Activated CD4-positive, alpha-beta T cell treated with anti-CD3 and anti-CD28 coated beads, Interleukin-2, amount 50 U/mL, for 16 hours (primary cell): ENCODE results near the gene PARP6.
"Not testable (repeated sequence)": the region's sequence is repeated elsewhere in the genome, so short reads cannot be mapped to it uniquely, and the experiment has no call there.

Source experiments
- DNase-seq: peaks from one replicate; pipeline ENCODE4 v3.0.0-alpha.2; 2020

Gene PARP6

DNA sequence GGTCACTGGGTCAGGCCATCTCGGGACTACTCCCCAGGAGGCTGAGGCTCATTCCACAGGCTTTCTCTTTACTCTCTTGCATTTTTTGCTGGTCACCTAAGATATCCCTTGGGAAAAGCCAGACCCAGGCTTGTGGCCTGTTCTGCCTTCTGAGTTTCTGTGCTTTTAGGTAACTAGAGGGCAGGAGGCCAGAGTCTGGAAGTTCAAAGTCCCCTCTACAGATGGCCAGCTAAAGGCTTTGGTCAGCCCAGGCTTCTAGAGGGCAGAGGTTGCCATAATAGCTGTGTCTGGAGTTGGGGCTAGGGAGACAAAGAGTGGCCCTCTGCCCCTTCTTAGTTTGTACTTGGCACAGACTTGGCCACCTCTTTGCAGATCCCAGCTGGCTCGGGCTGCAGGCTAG is 8.4 kb upstream of the PARP6 start:
- DNase-seq = no peak

GRCh38 chr15:72278737-72279136 is 6.4 kb upstream of the PARP6 start:
- no peak for DNase-seq

DNA sequence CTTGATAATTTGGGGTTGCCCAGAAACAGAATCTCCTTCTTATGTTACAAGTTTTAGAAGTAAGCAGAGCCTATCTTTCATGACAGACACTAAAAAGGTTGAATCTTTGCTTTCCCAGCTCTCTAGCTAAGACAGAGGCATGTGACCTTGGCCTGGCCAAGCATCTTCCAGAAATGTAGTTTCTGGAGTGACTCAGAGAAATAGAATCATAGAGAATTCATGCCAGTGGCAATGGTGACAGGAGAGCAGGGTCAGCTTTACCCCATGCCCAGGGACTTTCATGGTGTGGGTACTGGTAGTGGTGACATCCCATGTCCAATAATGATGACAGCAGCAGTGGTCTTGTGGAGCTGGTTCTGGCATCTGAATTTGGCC is 4.0 kb upstream of the PARP6 start:
- no peak for DNase-seq

- not testable (repeated sequence) for DNase-seq
These were observed 3.4 kb upstream of the PARP6 start for GRCh38 chr15:72275635-72276325.

DNA sequence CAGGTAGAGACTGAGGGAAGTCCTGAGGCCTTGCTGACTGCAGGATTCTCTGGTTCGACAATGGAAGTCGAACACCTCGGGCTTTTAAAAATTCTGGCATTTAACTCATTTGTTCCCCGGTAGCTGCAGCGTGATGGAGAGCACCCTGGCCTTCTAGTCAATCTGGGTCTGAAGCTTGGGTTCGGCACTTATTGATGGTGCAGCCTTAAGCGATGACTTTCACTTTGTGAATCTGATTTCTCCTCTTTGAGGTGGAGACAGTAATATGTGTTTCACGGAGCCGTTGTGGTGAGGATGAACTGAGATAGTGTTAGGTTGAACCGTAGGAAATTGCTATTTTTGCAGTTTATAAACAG is 621 bp upstream of the PARP6 start:
- DNase-seq = peak; percentile 14

- DNase-seq = no peak
These were observed 500 bp downstream of the PARP6 start for GRCh38 chr15:72271895-72272212.

DNA sequence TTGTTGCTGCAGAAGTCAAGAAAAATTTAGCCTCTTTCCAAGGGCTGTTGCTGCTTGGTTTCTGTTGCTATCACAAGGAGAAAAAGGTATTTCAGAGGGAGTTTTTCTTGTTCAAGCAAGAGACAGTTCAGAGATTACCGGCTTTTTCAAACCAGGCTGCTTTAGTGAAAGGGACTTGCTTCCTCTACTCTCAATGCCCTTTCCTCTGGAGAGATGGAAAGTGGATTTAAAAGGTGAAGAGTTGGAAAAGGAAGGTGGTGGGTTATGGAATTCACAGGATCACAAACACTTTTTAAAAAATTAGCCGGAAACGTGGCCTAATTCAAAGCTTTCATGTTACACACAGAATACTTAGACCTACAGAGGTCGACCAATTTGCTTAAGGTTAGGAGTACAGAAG is 1.1 kb downstream of the PARP6 start:
- no peak for DNase-seq

GRCh38 chr15:72269739-72270138 is 2.6 kb downstream of the PARP6 start:
- no peak for DNase-seq

DNA sequence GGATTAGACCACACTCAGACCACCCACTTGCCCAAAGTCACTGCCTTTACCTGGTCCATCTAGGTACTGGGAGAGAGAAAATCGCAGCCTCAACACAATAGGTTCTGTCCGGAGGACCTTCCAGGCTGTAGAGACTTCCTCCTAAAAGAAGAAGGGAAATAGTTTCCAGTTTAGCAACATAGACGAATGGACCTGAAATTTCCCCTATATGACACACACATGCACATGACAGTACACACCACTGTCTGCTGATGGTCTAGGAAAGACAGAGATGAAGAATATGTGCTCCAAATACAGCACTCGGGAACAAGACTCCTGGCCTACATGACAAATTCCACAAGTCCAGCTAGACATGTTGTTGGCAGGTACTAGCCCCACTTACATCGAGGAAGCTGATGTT is 7.3 kb downstream of the PARP6 start:
- no peak for DNase-seq

DNA sequence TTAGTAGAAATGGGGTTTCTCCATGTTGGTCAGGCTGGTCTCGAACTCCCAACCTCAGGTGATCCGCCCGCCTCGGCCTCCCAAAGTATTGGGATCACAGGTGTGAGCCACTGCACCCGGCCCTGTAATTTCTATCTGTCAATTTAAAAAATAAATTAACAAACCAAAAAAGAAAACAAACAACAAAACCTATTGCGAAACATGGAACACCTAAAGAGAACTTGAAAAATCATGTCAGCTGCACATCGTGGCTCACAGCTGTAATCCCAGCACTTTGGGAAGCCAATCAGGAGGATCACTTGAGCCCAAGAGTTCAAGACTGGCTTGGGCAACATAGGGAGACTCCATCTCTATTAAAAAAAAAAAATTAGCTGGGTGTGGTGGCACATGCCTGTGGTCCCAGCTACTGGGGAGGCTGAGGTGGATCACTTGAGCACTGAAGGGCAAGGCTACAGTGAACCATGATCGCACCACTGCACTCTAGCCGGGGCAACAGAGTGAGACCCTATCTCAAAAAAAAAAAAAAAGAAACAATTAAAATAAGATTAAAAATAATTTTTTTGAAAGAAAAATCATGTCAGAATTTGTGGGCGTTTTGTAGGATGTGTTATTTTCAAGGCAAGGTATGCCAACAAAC is 19.6 kb downstream of the PARP6 start:
- DNase-seq = no peak

- DNase-seq = no peak
These were observed 23.1 kb downstream of the PARP6 start for GRCh38 chr15:72249142-72249810.

- no peak for DNase-seq
These were observed 23.8 kb downstream of the PARP6 start for GRCh38 chr15:72248514-72248913.

DNA sequence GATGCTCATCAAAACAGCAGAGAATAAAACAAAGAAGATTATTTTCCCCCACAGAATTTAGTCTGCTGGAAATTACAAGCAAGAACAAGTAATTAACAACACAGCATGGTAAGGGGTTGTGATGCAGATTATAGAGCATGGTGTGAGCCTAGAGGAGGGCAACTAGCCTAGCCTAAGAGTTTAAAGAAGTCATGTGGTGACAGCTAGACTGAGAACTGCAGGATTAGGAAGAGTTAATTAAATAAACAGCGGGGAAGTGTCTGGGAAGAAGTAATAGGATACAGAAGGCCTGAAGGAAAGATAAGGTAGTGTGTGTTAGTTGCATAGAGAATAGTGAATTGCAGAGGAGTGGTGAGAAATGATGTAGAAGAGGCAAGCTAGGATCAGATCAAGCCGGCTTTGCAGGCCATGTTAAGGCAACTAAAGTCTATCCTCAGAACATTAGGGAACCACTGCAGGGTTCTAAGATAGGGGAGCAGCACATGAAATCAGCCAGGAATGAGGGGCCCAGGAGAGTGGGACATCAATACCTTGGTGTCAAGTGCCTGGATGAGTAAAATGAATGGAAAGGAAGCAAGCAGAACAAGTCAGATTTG is 29.5 kb downstream of the PARP6 start:
- DNase-seq = no peak

DNA sequence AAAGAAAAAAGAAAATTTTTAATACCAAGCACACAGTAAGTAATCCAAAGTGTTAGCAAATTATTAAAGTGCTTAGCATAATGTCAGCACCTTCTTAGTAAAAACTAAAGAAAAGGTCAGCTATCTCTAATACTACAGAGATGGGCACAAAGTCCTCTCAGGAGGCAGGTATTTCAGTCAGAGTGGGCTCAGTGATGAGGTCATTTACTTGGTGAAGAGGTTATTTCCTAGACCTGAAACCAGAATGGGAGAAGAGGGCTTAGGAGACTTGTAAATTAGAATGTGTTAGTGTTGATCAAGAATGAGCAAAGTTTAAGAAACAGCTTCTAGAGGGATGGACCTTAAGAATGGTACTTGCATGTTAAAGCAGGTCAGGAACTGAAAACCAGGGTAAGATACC is 32.7 kb downstream of the PARP6 start:
- no peak for DNase-seq

DNA sequence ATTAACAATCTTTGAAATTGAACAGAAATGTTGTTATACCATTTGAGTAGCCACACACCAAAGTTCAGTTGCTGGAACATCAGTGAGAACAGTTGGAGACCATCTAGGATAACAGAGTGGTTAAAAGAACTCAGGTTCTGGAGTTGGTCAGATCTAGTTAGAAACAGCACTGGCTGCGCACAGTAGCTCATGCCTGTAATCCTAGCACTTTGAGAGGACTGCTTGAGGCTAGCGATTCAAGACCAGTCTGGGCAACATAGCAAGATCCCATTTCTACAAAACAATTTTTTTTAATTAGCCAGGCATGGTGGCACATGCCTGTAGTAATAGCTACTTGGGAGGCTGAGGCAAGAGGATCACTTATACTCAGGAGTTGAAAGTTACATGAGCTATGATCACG is 33.8 kb downstream of the PARP6 start:
- no peak for DNase-seq

GRCh38 chr15:72237853-72238224 is 34.5 kb downstream of the PARP6 start:
- no peak for DNase-seq

DNA sequence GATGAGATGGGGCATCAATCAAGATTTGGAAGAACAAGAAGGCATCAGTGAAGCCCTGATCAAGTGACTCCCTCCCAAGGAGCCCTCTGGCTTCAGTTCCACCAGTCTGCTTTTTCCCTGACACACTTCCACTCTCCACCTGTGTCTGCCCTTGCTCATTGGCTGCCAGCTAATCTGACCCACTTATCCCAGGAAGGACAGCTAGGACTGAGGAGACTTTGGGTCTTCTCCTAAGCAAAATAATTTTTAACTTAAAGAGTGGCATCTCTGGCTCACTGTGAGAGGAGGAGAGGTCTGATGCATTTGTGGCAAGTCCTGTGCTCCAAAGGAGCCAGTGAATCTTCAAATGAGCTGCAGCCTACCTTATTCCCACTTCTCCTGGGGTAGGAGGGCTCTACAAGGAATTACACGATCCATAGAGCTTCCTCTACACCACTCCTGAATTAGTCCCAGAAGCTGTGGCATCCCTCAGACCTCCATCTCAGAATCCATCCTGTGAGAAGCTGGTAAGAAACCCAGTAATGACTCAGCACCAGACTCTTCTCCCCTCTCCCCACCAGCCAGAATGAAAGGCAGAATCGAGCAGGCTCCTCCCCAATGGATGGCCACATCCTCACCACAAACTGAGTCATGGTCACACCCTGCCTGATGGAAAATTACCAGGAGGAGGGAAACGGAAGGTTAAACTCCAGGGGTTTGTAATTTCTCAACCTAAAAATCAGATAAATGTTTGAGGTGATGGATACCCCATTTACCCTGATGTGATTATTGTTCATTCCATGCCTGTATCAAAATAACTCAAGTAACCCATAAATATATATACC is 35.1 kb downstream of the PARP6 start:
- peak; percentile 96 for DNase-seq

DNA sequence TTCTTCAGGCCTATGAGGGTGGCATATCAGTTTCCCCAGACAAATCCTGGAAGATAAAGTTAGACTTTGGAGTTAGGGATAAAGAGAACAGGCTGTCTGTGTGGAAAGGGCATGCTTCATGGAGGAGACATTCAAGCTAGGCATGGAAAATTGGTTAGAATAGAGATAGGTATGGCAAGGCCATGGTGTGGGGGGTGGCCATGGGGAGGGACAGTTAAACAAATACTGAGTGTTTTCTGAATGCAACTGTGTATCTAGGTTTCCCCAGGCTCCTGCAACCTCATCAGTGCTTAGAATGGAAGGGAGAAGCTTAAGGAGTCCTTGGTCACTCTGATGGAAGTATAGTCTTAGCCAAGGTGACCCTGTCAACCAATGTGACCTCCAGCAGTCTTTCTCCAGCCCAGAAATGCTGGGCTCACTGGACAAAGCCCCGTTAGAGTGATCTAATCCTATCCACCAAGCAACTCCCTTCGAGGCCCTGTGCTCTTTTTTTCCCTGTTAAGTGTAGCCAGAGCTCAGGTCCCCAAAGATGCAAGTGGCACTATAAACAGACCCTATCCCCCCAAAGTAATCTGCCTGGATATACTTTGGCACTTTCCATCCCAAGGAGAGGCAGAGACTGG is 35.9 kb downstream of the PARP6 start:
- DNase-seq = no peak

DNA sequence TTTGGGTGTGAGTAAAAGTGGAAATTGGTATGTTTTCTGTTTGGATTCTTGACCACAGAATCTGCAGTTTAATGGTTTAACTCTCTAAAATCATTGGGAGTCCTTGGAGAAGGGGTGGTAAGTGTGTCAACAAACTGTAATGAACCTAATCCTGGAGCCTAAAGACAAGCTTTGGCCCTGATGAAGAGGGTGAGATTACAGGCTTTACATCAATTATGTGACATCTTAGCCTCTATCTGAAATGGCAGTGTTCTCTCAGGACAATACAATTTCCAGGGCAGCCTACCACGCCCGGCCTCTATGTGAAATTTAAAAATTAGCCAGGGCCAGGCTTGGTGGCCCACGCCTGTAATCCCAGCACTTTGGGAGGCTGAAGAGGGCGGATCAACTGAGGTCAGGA is 37.1 kb downstream of the PARP6 start:
- DNase-seq = no peak

GRCh38 chr15:72233769-72234168 is 38.6 kb downstream of the PARP6 start:
- DNase-seq = no peak

- peak; percentile 74 for DNase-seq
These were observed 40.4 kb downstream of the PARP6 start for GRCh38 chr15:72231833-72232478.

DNA sequence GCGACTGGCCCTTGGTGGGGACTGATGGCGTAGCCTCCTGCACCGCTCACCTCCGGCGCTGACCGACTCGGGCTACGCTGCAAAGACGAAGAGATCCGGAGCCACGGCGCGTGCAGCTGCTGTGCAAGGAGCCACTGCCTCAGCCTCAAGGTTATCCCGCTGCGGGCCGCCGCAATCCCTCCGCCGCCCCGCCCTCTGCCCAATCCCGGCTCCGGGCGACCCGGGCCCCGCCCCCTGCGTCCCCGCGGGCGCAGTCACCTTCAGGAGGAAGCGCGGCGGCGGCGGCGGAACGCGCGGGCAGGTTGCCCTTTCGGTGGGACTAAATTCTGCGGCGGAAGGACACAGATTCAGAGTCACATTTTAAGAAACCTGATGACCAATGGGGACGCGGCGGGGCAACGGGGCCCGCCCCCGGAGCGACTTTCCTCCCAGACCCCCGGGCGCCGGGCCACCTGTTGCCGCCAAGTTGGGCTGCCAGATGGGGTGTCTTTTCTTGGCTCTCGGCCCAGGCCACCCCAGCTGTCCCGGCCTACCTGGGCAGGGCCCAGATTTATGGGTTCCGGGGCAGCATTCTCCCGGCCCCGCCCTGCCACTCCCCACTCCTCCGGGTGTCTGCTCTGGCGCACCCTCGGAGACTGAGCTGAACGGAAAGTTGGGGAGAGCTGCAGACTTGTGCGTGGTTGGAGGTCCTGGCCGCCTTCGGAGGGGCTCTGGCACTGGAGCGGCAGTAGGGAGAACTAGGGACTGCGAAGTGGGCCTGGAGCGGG is 41.1 kb downstream of the PARP6 start, which contains the start of gene PKM:
Gene PKM (minus strand): TSS at position 125 of the 767 bp plus-strand sequence. CDS start 12,093 bp downstream, outside the sequence.
- peak; percentile 98 for DNase-seq
